Upper lobe of left lung (tissue), 6 donors: ENCODE results near the gene EXOC2. TPM values are rescaled to one million over a fixed set of nuclear protein-coding genes. Genes with fewer than 3 reads are reported as not detected.

Source experiments
- ATAC-seq, 2 donors: fragments of 200-7000 bp; cut with Tn5 transposase; one replicate each; pipeline ENCODE4 v1.9.1; 2022; ENCODE audit warnings: mild to moderate bottlenecking in 2 of 2, moderate library complexity in 2 of 2; ENCODE audit not compliant: low FRiP score in 2 of 2
- DNase-seq, 2 donors: peaks; one replicate each; pipeline ENCODE4 v3.0.0-alpha.2; 2019 to 2020
- H3K27ac ChIP-seq, 4 donors: fragments of 200-600 bp; sonication (generic); one replicate each; pipeline ENCODE4 v1.5.1; 2016 to 2019
- H3K27me3 ChIP-seq, 4 donors: fragments of 200-600 bp; sonication (generic); one replicate each; pipeline ENCODE4 v1.5.1; 2017 to 2019
- H3K36me3 ChIP-seq, 4 donors: fragments of 200-600 bp; sonication (generic); one replicate each; pipeline ENCODE4 v1.5.1; 2016 to 2019
- H3K4me1 ChIP-seq, 4 donors: fragments of 200-600 bp; sonication (generic); one replicate each; pipeline ENCODE4 v1.5.1; 2018 to 2019
- H3K4me3 ChIP-seq, 4 donors: fragments of 200-600 bp; sonication (generic); one replicate each; pipeline ENCODE4 v1.5.1; 2017 to 2019; ENCODE audit warnings: mild to moderate bottlenecking in 2 of 4, moderate library complexity in 1 of 4
- H3K9me3 ChIP-seq, 4 donors: fragments of 200-600 bp; sonication (generic); one replicate each; pipeline ENCODE4 v1.5.1; 2018 to 2019
- EP300 ChIP-seq, 4 donors: sonication (generic); formaldehyde crosslinking; IDR thresholded peaks; one replicate each; pipeline ENCODE4 v1.5.1; 2017; ENCODE audit warnings: antibody characterized with exemption in 4 of 4, control low read depth in 2 of 4
- POLR2A ChIP-seq, 4 donors: fragments of 450-650 bp; IDR thresholded peaks; one replicate each; pipeline ENCODE4 v1.5.1; 2016 to 2017; ENCODE audit warnings: antibody characterized with exemption in 4 of 4, mild to moderate bottlenecking in 2 of 4
- POLR2AphosphoS5 ChIP-seq, 2 donors: sonication (generic); formaldehyde crosslinking; IDR thresholded peaks; one replicate each; pipeline ENCODE4 v1.5.1; 2017; ENCODE audit warnings: antibody characterized with exemption in 2 of 2
- WGBS, 2 donors: methylation state at CpG; one replicate each; pipeline ENCODE4 v1.1.5; 2017 to 2018; 5-methylcytosine and 5-hydroxymethylcytosine counted together
- total RNA-seq, 6 donors: library from RNA; depleted of rRNA in 4 of 6; stranded (reverse); fragments of >200 nt in 4 of 6; gene quantifications; one replicate each; pipeline versions ENCODE4 v1.1.0 to v1.2.1, GENCODE V29; 2016 to 2021
- TF ChIP-seq, protein P1 (sequence below), 6 experiments: fragments of 450-650 bp in 4 of 6; fragments of 200-600 bp in 2 of 6; sonication (generic) in 2 of 6; IDR thresholded peaks; one replicate each; pipeline ENCODE4 v1.5.1; 2016 to 2019; ENCODE audit warnings: antibody characterized with exemption in 6 of 6
- donor health status: DM: no; HTN: no; CAD: no; lungs with moderate emphysema.
- donor health status: DM: no; HTN: yes; CAD: no; lungs with severe emphysema.

EXOC2 gene
- total RNA-seq, 6 donors from 2014 or later = 16.5 to 31.4 (median 24.4) TPM

DNA sequence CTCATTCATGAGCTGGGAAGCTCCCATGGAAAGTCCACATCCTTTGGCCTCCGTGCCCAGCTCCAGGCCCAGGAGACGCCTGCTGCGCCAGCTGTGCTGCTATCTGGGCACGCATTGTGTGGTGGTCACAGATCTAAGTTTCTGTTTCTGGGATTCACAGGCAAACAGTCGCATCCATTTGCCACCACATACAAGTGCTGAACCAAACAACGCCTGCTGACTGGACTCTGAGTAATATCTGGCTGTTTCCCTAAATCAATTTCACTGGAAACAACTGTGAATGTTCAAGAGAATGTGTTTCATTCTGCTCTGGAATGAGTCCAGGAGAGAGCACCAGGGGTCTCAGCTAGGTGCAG lies 255.9 kb downstream of the EXOC2 start:
- H3K4me1 ChIP-seq = no peaks in the 10 kb centered on the region
- no peaks in the 10 kb centered on the region for H3K36me3 ChIP-seq
- no peak overlapping the region for H3K27ac ChIP-seq
- 92 to 100% methylated on average over 2 to 6 of the region's 6 CpGs for WGBS, 2 donors
- DNase-seq (no peak), ATAC-seq (no peak)
- H3K27me3 ChIP-seq = no peaks in the 10 kb centered on the region
- no peaks in the 10 kb centered on the region for H3K9me3 ChIP-seq
- no peak overlapping the region for H3K4me3 ChIP-seq
- TF ChIP-seq POLR2A (IDR thresholded peaks at IDR 0.05) (no peak), EP300 (IDR thresholded peaks at IDR 0.05) (no peak), POLR2AphosphoS5 (IDR thresholded peaks at IDR 0.05) (no peak)
- TF ChIP-seq, protein P1, sequence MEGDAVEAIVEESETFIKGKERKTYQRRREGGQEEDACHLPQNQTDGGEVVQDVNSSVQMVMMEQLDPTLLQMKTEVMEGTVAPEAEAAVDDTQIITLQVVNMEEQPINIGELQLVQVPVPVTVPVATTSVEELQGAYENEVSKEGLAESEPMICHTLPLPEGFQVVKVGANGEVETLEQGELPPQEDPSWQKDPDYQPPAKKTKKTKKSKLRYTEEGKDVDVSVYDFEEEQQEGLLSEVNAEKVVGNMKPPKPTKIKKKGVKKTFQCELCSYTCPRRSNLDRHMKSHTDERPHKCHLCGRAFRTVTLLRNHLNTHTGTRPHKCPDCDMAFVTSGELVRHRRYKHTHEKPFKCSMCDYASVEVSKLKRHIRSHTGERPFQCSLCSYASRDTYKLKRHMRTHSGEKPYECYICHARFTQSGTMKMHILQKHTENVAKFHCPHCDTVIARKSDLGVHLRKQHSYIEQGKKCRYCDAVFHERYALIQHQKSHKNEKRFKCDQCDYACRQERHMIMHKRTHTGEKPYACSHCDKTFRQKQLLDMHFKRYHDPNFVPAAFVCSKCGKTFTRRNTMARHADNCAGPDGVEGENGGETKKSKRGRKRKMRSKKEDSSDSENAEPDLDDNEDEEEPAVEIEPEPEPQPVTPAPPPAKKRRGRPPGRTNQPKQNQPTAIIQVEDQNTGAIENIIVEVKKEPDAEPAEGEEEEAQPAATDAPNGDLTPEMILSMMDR (IDR thresholded peaks at IDR 0.05) = no peak

DNA sequence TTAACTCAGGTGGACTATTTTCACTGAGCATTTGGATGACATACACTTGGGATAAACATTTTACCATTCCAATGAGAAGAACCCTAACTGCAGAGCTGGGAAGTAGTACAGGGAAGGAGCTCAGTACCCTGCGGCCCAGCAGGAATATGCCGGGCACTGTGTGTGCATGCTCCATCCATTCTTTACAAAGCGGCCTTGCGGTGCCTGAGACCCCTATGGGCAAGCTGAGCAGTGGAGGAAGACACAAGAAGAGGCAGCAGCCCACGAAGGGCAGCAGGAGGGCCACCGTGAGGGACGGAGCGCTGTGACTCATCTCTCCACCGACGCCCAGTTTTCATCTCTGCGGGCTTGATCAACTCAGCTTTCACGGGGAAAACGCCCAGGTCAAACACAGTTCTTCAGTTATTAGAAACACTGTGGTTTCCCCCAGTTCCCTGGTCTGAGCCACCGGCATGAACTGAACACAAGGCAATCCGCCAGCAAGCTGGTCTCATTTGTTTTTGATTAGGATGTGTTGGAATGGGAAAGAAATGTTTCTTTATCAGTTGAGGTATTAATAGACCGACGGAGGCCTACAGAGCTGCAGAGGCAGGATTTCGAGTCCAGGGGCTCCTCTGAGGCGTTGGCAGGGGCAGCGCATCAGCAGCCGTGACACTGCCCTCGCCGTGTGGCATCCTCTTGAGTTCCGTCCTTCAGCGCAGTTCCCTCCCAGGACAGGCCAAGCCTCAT lies 256.5 kb downstream of the EXOC2 start:
- WGBS, 2 donors = 88% methylated on average over 25 of the region's 25 CpGs
- ATAC-seq = peak in 1 of 2 donors; percentile 87
- Histone ChIP-seq H3K9me3 (no peaks in the 10 kb centered on the region), H3K4me3 (no peak overlapping the region), H3K27me3 (no peaks in the 10 kb centered on the region), H3K27ac (no peak overlapping the region), H3K36me3 (no peaks in the 10 kb centered on the region), H3K4me1 (no peaks in the 10 kb centered on the region)
- TF ChIP-seq EP300 (IDR thresholded peaks at IDR 0.05) (no peak), POLR2AphosphoS5 (IDR thresholded peaks at IDR 0.05) (no peak), POLR2A (IDR thresholded peaks at IDR 0.05) (no peak)
- TF ChIP-seq, protein P1 (IDR thresholded peaks at IDR 0.05) = no peak
- DNase-seq = peak in 1 of 2 donors; percentile 48

DNA sequence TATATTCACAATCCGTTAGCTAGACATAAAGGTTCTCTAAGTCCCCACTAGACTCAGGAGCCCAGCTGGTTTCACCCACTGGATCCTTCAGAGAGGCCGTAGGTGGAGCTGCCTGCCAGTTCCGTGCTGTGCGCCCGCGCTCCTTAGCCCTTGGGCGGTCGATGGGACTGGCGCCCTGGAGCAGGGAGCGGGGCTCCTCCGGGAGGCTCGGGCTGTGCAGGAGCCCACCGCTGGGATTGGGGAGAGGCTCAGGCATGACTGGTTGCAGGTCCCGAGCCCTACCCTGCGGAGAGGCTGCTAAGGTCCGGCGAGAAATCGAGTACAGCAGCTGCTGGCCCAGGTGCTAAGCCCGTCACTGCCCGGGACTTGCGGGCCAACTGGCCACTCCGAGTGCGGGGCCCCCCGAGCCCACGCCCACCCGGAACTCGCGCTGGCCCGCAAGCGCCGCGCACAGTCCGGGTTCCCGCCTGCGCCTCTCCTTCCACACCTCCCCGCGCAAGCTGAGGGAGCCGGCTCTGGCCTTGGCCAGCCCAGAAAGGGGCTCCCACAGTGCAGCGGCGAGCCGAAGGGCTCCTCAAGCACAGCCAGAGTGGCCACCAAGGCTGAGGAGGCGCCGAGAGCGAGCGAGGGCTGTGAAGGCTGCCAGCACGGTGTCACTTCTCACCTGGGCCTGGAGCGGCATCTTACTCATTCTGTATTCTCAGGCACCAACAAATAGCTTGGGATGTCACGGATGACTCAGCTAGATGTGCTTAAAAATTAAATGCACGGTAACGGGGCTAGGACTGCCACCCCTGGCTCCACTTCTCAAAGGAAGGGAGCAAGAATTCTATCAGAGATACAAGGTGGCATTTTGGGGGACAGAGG lies 257.3 kb downstream of the EXOC2 start:
- DNase-seq (peak in 1 of 2 donors; percentile 75), ATAC-seq (no peak)
- no peaks in the 10 kb centered on the region for H3K27me3 ChIP-seq
- no peaks in the 10 kb centered on the region for H3K9me3 ChIP-seq
- no peaks in the 10 kb centered on the region for H3K36me3 ChIP-seq
- 97 to 99% methylated on average over 23 to 50 of the region's 50 CpGs for WGBS, 2 donors
- TF ChIP-seq POLR2AphosphoS5 (IDR thresholded peaks at IDR 0.05) (no peak), EP300 (IDR thresholded peaks at IDR 0.05) (no peak), POLR2A (IDR thresholded peaks at IDR 0.05) (no peak)
- TF ChIP-seq, protein P1 (IDR thresholded peaks at IDR 0.05) = no peak
- no peaks in the 10 kb centered on the region for H3K4me1 ChIP-seq
- no peak overlapping the region for H3K27ac ChIP-seq
- H3K4me3 ChIP-seq = no peak overlapping the region

Other genes starting within 250 kb of the EXOC2 start
- 10 to 100 TPM in 1 of 6 donors, 1 to 10 TPM in 3, under 1 TPM in 2; 0.83 to 14.7 (median 2.5) TPM for gene HUS1B, start 36.0 kb downstream of the EXOC2 start, total RNA-seq